SK-N-SH (cell line): Measurements from ENCODE around the gene POLR3G. TPM values are rescaled to one million over a fixed set of nuclear protein-coding genes. Genes with fewer than 3 reads are reported as not detected.

Experiments
- CTCF ChIA-PET: fragments of 300-600, 350-600 bp; formaldehyde crosslinking; extraction: SDS; loops from one replicate; lab custom pipeline; 2021; lab: Yijun Ruan, JAX
- POLR2A ChIA-PET: fragments of 350-600 bp; sonication (Branson Sonifier 250); formaldehyde crosslinking; extraction: SDS; loops from one replicate; lab custom pipeline; 2020; ENCODE audit warnings: antibody characterized with exemption, inconsistent platforms; lab: Yijun Ruan, JAX
- DNase-seq: peaks from one replicate; pipeline ENCODE4 v3.0.0; 2012
- H2AFZ ChIP-seq: fragments of 200-600 bp; sonication (generic); 2 replicates; pipeline ENCODE4 v1.8.1; 2016; ENCODE audit warnings: antibody characterized with exemption, mild to moderate bottlenecking, low read depth
- H3F3A ChIP-seq: fragments of 200-600 bp; sonication (generic); replicated peaks from 2 replicates; pipeline ENCODE3; 2016; ENCODE audit warnings: antibody characterized with exemption, mild to moderate bottlenecking; ENCODE audit not compliant: insufficient read depth
- H3K27ac ChIP-seq, 2 experiments: fragments of 200-500 bp in 1 of 2; fragments of 200-600 bp in 1 of 2; sonication (Bioruptor generic) in 1 of 2; sonication (generic), shearing (Covaris generic) in 1 of 2; 2 replicates each; pipeline versions ENCODE4 v1.5.1 to v1.6.1; 2014 to 2016; ENCODE audit warnings: low read depth in 2 of 2, inconsistent platforms in 1 of 2, low read length in 1 of 2, mild to moderate bottlenecking in 1 of 2, mixed read lengths in 1 of 2
- H3K27me3 ChIP-seq: fragments of 200-600 bp; sonication (generic), shearing (Covaris generic); 2 replicates; pipeline ENCODE4 v1.6.1; 2016; ENCODE audit warnings: mixed run types; ENCODE audit not compliant: insufficient read depth
- H3K36me3 ChIP-seq, 2 experiments: fragments of 200-500 bp in 1 of 2; fragments of 200-600 bp in 1 of 2; sonication (Bioruptor generic) in 1 of 2; sonication (generic) in 1 of 2; replicated peaks in 1 of 2; 2 replicates each; pipeline versions ENCODE3 to v1.5.1; 2014 to 2016; ENCODE audit warnings: low read length in 1 of 2, mild to moderate bottlenecking in 1 of 2; ENCODE audit not compliant: insufficient read depth in 2 of 2, control insufficient read depth in 1 of 2
- H3K4me1 ChIP-seq, 2 experiments: fragments of 200-500 bp in 1 of 2; fragments of 200-600 bp in 1 of 2; sonication (Bioruptor generic) in 1 of 2; sonication (generic), shearing (Covaris generic) in 1 of 2; 2 replicates each; pipeline versions ENCODE4 v1.5.1 to v1.6.1; 2014 to 2016; ENCODE audit warnings: low read depth in 1 of 2, low read length in 1 of 2, mixed run types in 1 of 2; ENCODE audit not compliant: insufficient read depth in 2 of 2, control insufficient read depth in 1 of 2
- H3K4me2 ChIP-seq: fragments of 200-600 bp; sonication (generic), shearing (Covaris generic); 2 replicates; pipeline ENCODE4 v1.6.1; 2017; ENCODE audit warnings: mixed run types
- H3K4me3 ChIP-seq, 2 experiments: fragments of 200-500 bp in 1 of 2; fragments of 200-600 bp in 1 of 2; sonication (Bioruptor generic) in 1 of 2; sonication (generic), shearing (Covaris generic) in 1 of 2; 2 replicates each; pipeline versions ENCODE4 v1.5.1 to v1.8.1; 2014 to 2016; ENCODE audit warnings: low read depth in 2 of 2, inconsistent platforms in 1 of 2, low read length in 1 of 2, mild to moderate bottlenecking in 1 of 2, mixed read lengths in 1 of 2, moderate library complexity in 1 of 2
- H3K79me2 ChIP-seq: fragments of 200-600 bp; sonication (generic); 2 replicates; pipeline ENCODE4 v1.8.1; 2017; ENCODE audit warnings: mild to moderate bottlenecking; ENCODE audit not compliant: insufficient read depth
- H3K9ac ChIP-seq: fragments of 200-600 bp; sonication (generic); 2 replicates; pipeline ENCODE4 v1.6.1; 2017; ENCODE audit warnings: mixed run types
- H3K9me2 ChIP-seq: fragments of 200-600 bp; sonication (generic); 2 replicates; pipeline ENCODE4 v1.6.1; 2017; ENCODE audit warnings: mixed run types
- H3K9me3 ChIP-seq: fragments of 200-600 bp; sonication (generic); 2 replicates; pipeline ENCODE4 v1.6.1; 2017; ENCODE audit warnings: mixed run types, mild to moderate bottlenecking, moderate library complexity
- H4K20me1 ChIP-seq: fragments of 200-600 bp; sonication (generic); 2 replicates; pipeline ENCODE4 v1.6.1; 2017; ENCODE audit warnings: mild to moderate bottlenecking, mixed run types; ENCODE audit not compliant: insufficient read depth
- CHD2 ChIP-seq: fragments of 150-350 bp; IDR thresholded peaks from 2 replicates; pipeline ENCODE4 v1.6.1; 2018; ENCODE audit warnings: low read length; ENCODE audit not compliant: partially characterized antibody
- EZH2phosphoT487 ChIP-seq: fragments of 200-600 bp; sonication (generic); IDR thresholded peaks from 2 replicates; pipeline ENCODE4 v1.6.1; 2017; ENCODE audit warnings: low read depth, mixed run types, mild to moderate bottlenecking, antibody characterized with exemption, moderate library complexity, borderline replicate concordance
- IRF3 ChIP-seq: fragments of 150-350 bp; IDR thresholded peaks from 2 replicates; pipeline ENCODE4 v1.6.1; 2016; ENCODE audit warnings: mild to moderate bottlenecking, low read depth, low read length
- NRF1 ChIP-seq: IDR thresholded peaks from 2 replicates; pipeline ENCODE4 v1.6.1; 2012; ENCODE audit warnings: low read depth, mild to moderate bottlenecking, low read length
- RAD21 ChIP-seq: IDR thresholded peaks from 2 replicates; pipeline ENCODE4 v1.6.1; 2012; ENCODE audit warnings: mild to moderate bottlenecking, low read length
- RCOR1 ChIP-seq: fragments of 150-350 bp; IDR thresholded peaks from 2 replicates; pipeline ENCODE4 v1.6.1; 2017; ENCODE audit warnings: antibody characterized with exemption, low read length
- REST ChIP-seq: IDR thresholded peaks from 2 replicates; pipeline ENCODE4 v1.6.1; 2012; ENCODE audit warnings: mild to moderate bottlenecking, low read depth, low read length, moderate library complexity
- SIN3A ChIP-seq: IDR thresholded peaks from 2 replicates; pipeline ENCODE4 v1.6.1; 2012; ENCODE audit warnings: low read depth, mild to moderate bottlenecking, low read length, moderate library complexity, borderline replicate concordance
- TAF1 ChIP-seq: IDR thresholded peaks from 2 replicates; pipeline ENCODE4 v1.6.1; 2012; ENCODE audit warnings: low read depth, mild to moderate bottlenecking, low read length, moderate library complexity, borderline replicate concordance
- YY1 ChIP-seq: IDR thresholded peaks from 2 replicates; pipeline ENCODE4 v1.4.0; 2012; ENCODE audit warnings: low read depth, mild to moderate bottlenecking
- ZBTB33 ChIP-seq: IDR thresholded peaks from 2 replicates; pipeline ENCODE4 v1.4.0; 2012; ENCODE audit warnings: low read depth, borderline replicate concordance
- WGBS: methylation state at CpG from one replicate; pipeline ENCODE4 v1.1.6; 2017; ENCODE audit warnings: low lambda C conversion rate; 5-methylcytosine and 5-hydroxymethylcytosine counted together
- polyA plus RNA-seq, 3 experiments: library from polyadenylated mRNA; depleted of rRNA; stranded (reverse); fragments of >200 nt; gene quantifications; 2 replicates each; pipeline ENCODE4 v1.2.3, GENCODE V29; 2012

Gene POLR3G
- polyA plus RNA-seq, 1 of the 3 experiments (the other 2 are of a cell fraction): 17.1 TPM

DNA sequence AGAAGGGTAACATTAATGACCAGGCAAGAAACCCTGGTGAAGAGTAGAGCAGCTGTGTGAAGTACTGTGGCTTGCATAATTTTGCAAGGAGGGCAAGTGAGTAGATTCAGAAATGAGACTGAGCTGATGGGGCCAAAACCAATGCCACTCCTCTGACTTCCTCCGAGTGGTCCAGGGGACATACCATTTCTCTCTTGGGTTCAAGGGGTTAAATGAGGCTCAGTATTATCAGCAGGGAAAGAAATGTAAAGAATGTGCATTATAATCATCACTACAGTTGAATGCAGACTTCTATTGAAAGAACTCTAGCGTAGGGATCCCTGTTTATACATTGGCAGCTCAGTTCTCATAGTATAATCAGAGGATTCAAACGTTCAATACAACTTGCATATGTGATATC lies 9.9 kb downstream of the POLR3G start:
- Histone ChIP-seq H3K4me3 (no peak overlapping the region), H3K27me3 (no peaks in the 10 kb centered on the region), H3K9me3 (no peaks in the 10 kb centered on the region), H3K9ac (no peak overlapping the region), H2AFZ (no peak overlapping the region), H3K36me3 (no peaks in the 10 kb centered on the region), H3K27ac (no peak overlapping the region), H3F3A (peaks cover 11% of the 10 kb centered on the region), H3K4me1 (peaks cover 0 to 13% of the 10 kb centered on the region in 2 experiments; a peak in 2 of 4 replicates), H4K20me1 (no peaks in the 10 kb centered on the region), H3K9me2 (no peaks in the 10 kb centered on the region), H3K4me2 (no peak overlapping the region), H3K79me2 (no peaks in the 10 kb centered on the region)
- no peak for DNase-seq
- ChIA-PET CTCF (no interaction called here), POLR2A (no interaction called here)
- WGBS: 87% methylated on average over 3 of the region's 3 CpGs
- no peak for TF ChIP-seq REST
- no peak for TF ChIP-seq EZH2phosphoT487
- no peak for TF ChIP-seq RAD21
- no peak for TF ChIP-seq CHD2
- no peak for TF ChIP-seq SIN3A
- no peak for TF ChIP-seq YY1
- TF ChIP-seq ZBTB33: no peak
- no peak for TF ChIP-seq IRF3
- TF ChIP-seq TAF1: no peak
- no peak for TF ChIP-seq NRF1
- TF ChIP-seq RCOR1: no peak
